PC-3 (cell line): ENCODE measurements around the gene FBF1. TPM values are rescaled to one million over a fixed set of nuclear protein-coding genes. Genes with fewer than 3 reads are reported as not detected.

Experiments
- ATAC-seq: fragments of 200-7000 bp; cut with Tn5 transposase; 2 replicates; pipeline ENCODE4 v1.9.1; 2020; ENCODE audit warnings: mild to moderate bottlenecking, moderate library complexity
- BruUV-seq: library from RNA; stranded (reverse); fragments of 400-500 nt; replicated peaks from 2 replicates; lab custom pipeline; 2021; lab: Mats Ljungman, UMichigan
- CTCF ChIA-PET: fragments of 300-600 bp; sonication (Branson Sonifier 250); formaldehyde crosslinking; loops from one replicate; lab custom pipeline; 2022; ENCODE audit warnings: antibody characterized with exemption; lab: Charles Lee
- POLR2A ChIA-PET: fragments of 300-600 bp; sonication (Branson Sonifier 250); formaldehyde crosslinking; loops from one replicate; lab custom pipeline; 2022; ENCODE audit warnings: antibody characterized with exemption; ENCODE audit not compliant: unreplicated experiment; lab: Charles Lee
- DNase-seq: peaks from one replicate; pipeline ENCODE4 v3.0.0-alpha.2; 2015
- H2AFZ ChIP-seq: fragments of 300-600 bp; sonication (generic); 2 replicates; pipeline ENCODE4 v1.6.0; 2016; ENCODE audit warnings: antibody characterized with exemption, low read length
- H3F3A ChIP-seq: fragments of 300-600 bp; sonication (generic); one replicate; pipeline ENCODE4 v1.6.0; 2017; ENCODE audit warnings: antibody characterized with exemption, low read length, control low read depth, mild to moderate bottlenecking; ENCODE audit not compliant: unreplicated experiment
- H3K27ac ChIP-seq: fragments of 300-600 bp; sonication (generic); 2 replicates; pipeline ENCODE4 v1.5.1; 2016; ENCODE audit warnings: mild to moderate bottlenecking, low read length
- H3K27me3 ChIP-seq: fragments of 300-600 bp; sonication (generic); 2 replicates; pipeline ENCODE4 v1.6.1; 2016; ENCODE audit warnings: low read length, mixed read lengths
- H3K36me3 ChIP-seq: fragments of 300-600 bp; sonication (generic); 2 replicates; pipeline ENCODE4 v1.6.1; 2016; ENCODE audit warnings: low read depth, mixed run types, low read length, mixed read lengths
- H3K4me1 ChIP-seq: fragments of 300-600 bp; sonication (generic); 2 replicates; pipeline ENCODE4 v1.5.1; 2016; ENCODE audit warnings: low read length; ENCODE audit not compliant: insufficient read depth
- H3K4me2 ChIP-seq: fragments of 300-600 bp; sonication (generic); 2 replicates; pipeline ENCODE4 v1.6.0; 2016; ENCODE audit warnings: low read length
- H3K4me3 ChIP-seq: fragments of 300-600 bp; sonication (generic); 2 replicates; pipeline ENCODE4 v1.5.1; 2016; ENCODE audit warnings: mild to moderate bottlenecking, low read length, mixed read lengths
- H3K79me2 ChIP-seq: fragments of 300-600 bp; sonication (generic); 2 replicates; pipeline ENCODE4 v1.6.1; 2017; ENCODE audit warnings: low read length, mixed read lengths
- H3K9ac ChIP-seq: fragments of 300-600 bp; sonication (generic); 2 replicates; pipeline ENCODE4 v1.6.0; 2016; ENCODE audit warnings: mild to moderate bottlenecking, low read length
- H3K9me2 ChIP-seq: fragments of 300-600 bp; sonication (generic); replicated peaks from 2 replicates; pipeline ENCODE4 v1.6.1; 2016; ENCODE audit warnings: mixed run types, low read length, mixed read lengths
- H3K9me3 ChIP-seq: fragments of 300-600 bp; sonication (generic); 2 replicates; pipeline ENCODE4 v1.6.1; 2016; ENCODE audit warnings: low read length, mixed read lengths
- H4K20me1 ChIP-seq: fragments of 300-600 bp; sonication (generic); 2 replicates; pipeline ENCODE4 v1.6.1; 2016; ENCODE audit warnings: low read length, mixed read lengths
- EZH2 ChIP-seq: fragments of 300-600 bp; sonication (generic); IDR thresholded peaks from one replicate; pipeline ENCODE4 v1.6.1; 2017; ENCODE audit warnings: antibody characterized with exemption, mild to moderate bottlenecking, low read length; ENCODE audit not compliant: unreplicated experiment
- EZH2phosphoT487 ChIP-seq: fragments of 300-600 bp; sonication (generic); IDR thresholded peaks from 2 replicates; pipeline ENCODE4 v1.6.1; 2018; ENCODE audit warnings: mild to moderate bottlenecking, antibody characterized with exemption, low read length, borderline replicate concordance
- intact Hi-C: fragments of 100-400 bp; cut with micrococcal nuclease; formaldehyde crosslinking; loops from 2 replicates; pipeline ENCODE4 v1.9.0; 2023
- total RNA-seq: library from RNA; depleted of rRNA; stranded (reverse); fragments of >200 nt; gene quantifications from 2 replicates; pipeline ENCODE4 v1.2.3, GENCODE V29; 2014
- TF ChIP-seq, protein P1 (sequence below): fragments of 300-600 bp; sonication (generic); conservative IDR thresholded peaks from 2 replicates; pipeline ENCODE4 v1.5.1; 2017; ENCODE audit warnings: antibody characterized with exemption, low read depth, mild to moderate bottlenecking, low read length

Gene FBF1
- total RNA-seq, 1 experiment from 2014 or later: 39.2 TPM

GRCh38 chr17:75933808-75934207 is 7.0 kb downstream of the FBF1 start:
- no TSS peak for BruUV-seq
- no peak overlapping the region for H2AFZ ChIP-seq
- ChIA-PET CTCF (no interaction called here), POLR2A (no interaction called here)
- no peaks in the 10 kb centered on the region for H3K4me1 ChIP-seq
- ATAC-seq: no peak
- H3K9ac ChIP-seq: no peak overlapping the region
- H3K9me3 ChIP-seq: no peaks in the 10 kb centered on the region
- intact Hi-C loops: no loop called here
- H3K4me2 ChIP-seq: no peak overlapping the region
- no peaks in the 10 kb centered on the region for H3K79me2 ChIP-seq
- no peak overlapping the region for H3K27ac ChIP-seq
- no peaks in the 10 kb centered on the region for H3F3A ChIP-seq
- H3K36me3 ChIP-seq: no peaks in the 10 kb centered on the region
- no peaks in the 10 kb centered on the region for H4K20me1 ChIP-seq
- H3K27me3 ChIP-seq: no peaks in the 10 kb centered on the region
- DNase-seq: no peak
- no peaks in the 10 kb centered on the region for H3K9me2 ChIP-seq
- no peak overlapping the region for H3K4me3 ChIP-seq
- no peak for TF ChIP-seq EZH2phosphoT487
- TF ChIP-seq EZH2: no peak
- TF ChIP-seq, protein P1, sequence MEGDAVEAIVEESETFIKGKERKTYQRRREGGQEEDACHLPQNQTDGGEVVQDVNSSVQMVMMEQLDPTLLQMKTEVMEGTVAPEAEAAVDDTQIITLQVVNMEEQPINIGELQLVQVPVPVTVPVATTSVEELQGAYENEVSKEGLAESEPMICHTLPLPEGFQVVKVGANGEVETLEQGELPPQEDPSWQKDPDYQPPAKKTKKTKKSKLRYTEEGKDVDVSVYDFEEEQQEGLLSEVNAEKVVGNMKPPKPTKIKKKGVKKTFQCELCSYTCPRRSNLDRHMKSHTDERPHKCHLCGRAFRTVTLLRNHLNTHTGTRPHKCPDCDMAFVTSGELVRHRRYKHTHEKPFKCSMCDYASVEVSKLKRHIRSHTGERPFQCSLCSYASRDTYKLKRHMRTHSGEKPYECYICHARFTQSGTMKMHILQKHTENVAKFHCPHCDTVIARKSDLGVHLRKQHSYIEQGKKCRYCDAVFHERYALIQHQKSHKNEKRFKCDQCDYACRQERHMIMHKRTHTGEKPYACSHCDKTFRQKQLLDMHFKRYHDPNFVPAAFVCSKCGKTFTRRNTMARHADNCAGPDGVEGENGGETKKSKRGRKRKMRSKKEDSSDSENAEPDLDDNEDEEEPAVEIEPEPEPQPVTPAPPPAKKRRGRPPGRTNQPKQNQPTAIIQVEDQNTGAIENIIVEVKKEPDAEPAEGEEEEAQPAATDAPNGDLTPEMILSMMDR: no peak

GRCh38 chr17:75932852-75933251 is 8.0 kb downstream of the FBF1 start:
- no TSS peak for BruUV-seq
- ChIA-PET POLR2A (interaction anchor here (0.5 kb wide), 1 partner anchor 28 kb away, joined by 3 read pairs; no protein-coding TSS in a partner anchor), CTCF (no interaction called here)
- no peaks in the 10 kb centered on the region for H3F3A ChIP-seq
- ATAC-seq (no peak), DNase-seq (no peak)
- no peak overlapping the region for H3K4me2 ChIP-seq
- H3K36me3 ChIP-seq: no peaks in the 10 kb centered on the region
- H2AFZ ChIP-seq: no peak overlapping the region
- no peaks in the 10 kb centered on the region for H3K9me2 ChIP-seq
- no peak overlapping the region for H3K4me3 ChIP-seq
- intact Hi-C loops: no loop called here
- no peaks in the 10 kb centered on the region for H4K20me1 ChIP-seq
- no peaks in the 10 kb centered on the region for H3K79me2 ChIP-seq
- no peak overlapping the region for H3K9ac ChIP-seq
- TF ChIP-seq, protein P1: no peak
- TF ChIP-seq EZH2phosphoT487: no peak
- no peak for TF ChIP-seq EZH2
- no peak overlapping the region for H3K27ac ChIP-seq
- H3K4me1 ChIP-seq: no peaks in the 10 kb centered on the region
- no peaks in the 10 kb centered on the region for H3K9me3 ChIP-seq
- H3K27me3 ChIP-seq: no peaks in the 10 kb centered on the region

DNA sequence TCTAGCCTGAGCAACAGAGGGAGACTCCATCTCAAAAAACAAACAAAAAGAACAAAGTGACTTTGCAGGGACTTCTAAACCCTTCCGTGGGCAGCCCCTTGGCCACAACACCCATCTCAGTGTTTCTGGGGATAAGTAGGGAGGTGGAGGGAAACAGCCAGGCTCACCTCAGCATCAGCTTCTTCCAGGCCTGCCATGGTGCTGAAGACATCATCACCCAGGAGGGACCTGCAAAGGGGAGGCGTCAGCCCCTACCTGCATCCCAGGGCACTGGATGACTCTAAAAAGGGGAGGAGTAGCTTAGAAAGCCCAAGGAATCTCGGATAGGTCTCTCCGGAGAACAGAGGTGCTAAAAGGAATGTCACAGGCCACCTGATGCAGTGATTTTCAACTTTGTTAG is 9.8 kb downstream of the FBF1 start:
- no peak overlapping the region for H2AFZ ChIP-seq
- H3K27me3 ChIP-seq: no peaks in the 10 kb centered on the region
- no peak overlapping the region for H3K4me3 ChIP-seq
- no peaks in the 10 kb centered on the region for H3K4me1 ChIP-seq
- H3K27ac ChIP-seq: no peak overlapping the region
- intact Hi-C loops: no loop called here
- no peaks in the 10 kb centered on the region for H3K9me2 ChIP-seq
- H3K36me3 ChIP-seq: no peaks in the 10 kb centered on the region
- no TSS peak for BruUV-seq
- H4K20me1 ChIP-seq: no peaks in the 10 kb centered on the region
- no peaks in the 10 kb centered on the region for H3K79me2 ChIP-seq
- CTCF ChIA-PET: no interaction called here
- ATAC-seq (no peak), DNase-seq (no peak)
- no peak for TF ChIP-seq EZH2
- TF ChIP-seq EZH2phosphoT487: no peak
- TF ChIP-seq, protein P1: no peak
- no peaks in the 10 kb centered on the region for H3K9me3 ChIP-seq
- POLR2A ChIA-PET: no interaction called here
- no peak overlapping the region for H3K9ac ChIP-seq
- no peak overlapping the region for H3K4me2 ChIP-seq
- H3F3A ChIP-seq: no peaks in the 10 kb centered on the region
